Measurements from ENCODE around the gene PALM3.
A peak's percentile ranks its signal among the peaks of the same experiment; 100 is the strongest.

The PALM3 gene, protein sequence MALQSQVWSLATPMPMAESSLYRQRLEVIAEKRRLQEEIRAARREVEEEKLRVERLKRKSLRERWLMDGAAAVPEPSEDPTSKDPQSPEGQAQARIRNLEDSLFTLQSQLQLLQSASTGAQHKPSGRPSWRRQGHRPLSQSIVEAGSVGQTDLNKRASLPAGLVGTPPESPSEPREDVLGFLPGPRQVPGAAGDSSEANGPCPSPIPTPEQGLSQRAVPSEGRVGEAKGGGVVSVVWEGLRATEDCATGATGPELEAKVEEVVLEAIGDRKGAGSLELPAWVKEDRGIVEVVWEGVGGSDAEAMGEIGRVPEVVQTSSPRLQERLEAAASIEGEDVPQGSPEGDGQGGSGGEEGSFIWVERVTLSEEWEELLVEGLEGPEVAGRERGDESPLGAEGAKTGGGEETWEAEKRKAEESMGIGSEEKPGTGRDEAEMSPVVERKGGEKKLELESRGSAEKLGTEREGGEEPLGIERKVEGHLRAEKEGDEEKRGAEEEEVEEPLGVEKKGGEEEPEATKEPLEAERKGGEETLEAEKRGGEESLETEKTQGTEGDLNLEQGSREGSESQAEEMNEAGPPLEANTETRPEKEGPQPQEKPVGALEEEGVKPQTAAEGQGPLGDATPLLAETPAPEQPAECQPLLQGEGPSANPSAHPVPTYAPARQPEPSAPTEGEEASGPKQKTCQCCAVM

GRCh38 chr19:14061751-14062557 is at the start of gene PALM3:
PALM3 (minus strand) TSS chr19:14062076; CDS start chr19:14061980, 96 bp downstream.
- DNase-seq: no peak

DNA sequence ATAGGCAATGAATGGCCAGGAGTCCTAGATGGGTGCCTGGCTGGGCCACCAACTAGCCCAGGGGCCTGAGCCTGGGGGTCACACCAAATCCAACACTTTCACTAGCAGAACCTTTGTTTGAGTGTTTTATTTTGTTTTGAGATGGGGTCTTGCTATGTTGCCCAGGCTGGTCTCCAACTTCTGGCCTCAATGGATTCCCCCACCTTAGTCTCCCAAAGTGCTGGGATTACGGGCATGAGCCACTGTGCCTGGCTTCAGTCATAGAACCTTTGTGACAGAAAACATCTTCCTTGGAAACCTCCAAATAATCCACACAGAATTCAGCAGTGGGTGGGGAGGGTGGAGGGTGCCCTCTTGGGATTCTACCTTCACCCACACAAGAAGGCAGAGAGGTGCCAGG is 49.6 kb upstream of the PALM3 start:
- DNase-seq: no peak

- DNase-seq: no peak
Measured at GRCh38 chr19:14110650-14111049, 48.8 kb upstream of the PALM3 start.

- DNase-seq: no peak
Measured at GRCh38 chr19:14107581-14108461, 45.9 kb upstream of the PALM3 start.

- no peak for DNase-seq
Measured at GRCh38 chr19:14106840-14107239, 45.0 kb upstream of the PALM3 start.

DNA sequence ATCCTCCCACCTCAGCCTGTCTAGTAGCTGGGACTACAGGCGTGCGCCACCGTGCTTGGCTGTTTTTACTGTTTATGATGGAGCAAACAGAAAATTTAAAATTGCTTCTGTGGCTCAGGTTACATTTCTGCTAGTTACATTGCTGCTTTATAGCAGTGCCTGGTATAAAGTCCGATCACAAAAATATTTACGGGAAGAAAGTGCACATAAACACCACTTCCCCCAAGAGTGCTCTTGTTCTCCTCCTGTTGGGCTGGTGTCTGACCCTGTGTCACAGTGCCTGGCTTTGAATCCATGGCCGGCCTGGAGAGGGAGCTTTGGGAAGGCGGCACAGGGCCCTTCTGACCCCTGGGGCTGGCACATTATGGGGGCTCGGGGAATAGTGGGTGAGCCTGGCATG is 43.8 kb upstream of the PALM3 start:
- DNase-seq: no peak

DNA sequence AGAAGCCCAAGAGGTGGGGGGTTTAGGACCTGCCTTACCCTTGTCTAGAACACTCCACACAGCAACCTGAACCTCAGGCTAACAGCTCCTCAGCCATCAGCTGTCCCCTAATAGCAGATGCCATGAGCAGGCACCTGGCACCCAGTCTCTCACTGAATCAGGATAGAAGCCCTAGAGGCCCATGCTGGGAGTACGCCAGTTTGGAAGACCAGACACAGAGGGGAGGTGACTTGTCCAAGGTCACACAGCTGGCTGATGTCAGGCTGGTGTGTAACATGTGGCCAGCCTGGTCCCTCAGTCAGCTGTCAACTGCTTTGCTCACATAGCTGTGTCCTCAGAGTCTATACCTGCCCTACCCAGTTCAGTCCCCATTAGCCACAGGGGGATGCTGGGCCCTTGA is 41.4 kb upstream of the PALM3 start:
- DNase-seq: no peak

DNA sequence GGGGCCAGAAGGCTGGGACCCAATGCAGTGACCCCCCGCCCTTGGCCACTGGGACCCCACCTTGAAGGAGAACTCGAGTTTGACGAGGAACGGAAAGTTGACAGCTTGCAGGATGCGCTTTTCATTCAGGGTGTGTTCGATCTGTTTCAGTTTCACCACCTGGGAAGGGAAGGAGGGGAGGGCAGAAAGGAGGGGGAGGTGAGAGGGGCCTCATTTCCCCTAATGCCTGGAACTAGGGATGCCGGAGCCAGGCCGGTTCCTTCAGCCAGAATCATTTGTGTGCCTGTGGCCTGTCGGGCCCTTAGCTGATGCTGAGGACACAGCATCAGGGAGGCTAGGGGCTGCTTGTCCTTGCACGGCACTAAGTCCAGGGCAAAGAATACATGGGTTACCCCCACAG is 40.9 kb upstream of the PALM3 start:
- DNase-seq: no peak

GRCh38 chr19:14102102-14102696 is 40.3 kb upstream of the PALM3 start:
- no peak for DNase-seq

DNA sequence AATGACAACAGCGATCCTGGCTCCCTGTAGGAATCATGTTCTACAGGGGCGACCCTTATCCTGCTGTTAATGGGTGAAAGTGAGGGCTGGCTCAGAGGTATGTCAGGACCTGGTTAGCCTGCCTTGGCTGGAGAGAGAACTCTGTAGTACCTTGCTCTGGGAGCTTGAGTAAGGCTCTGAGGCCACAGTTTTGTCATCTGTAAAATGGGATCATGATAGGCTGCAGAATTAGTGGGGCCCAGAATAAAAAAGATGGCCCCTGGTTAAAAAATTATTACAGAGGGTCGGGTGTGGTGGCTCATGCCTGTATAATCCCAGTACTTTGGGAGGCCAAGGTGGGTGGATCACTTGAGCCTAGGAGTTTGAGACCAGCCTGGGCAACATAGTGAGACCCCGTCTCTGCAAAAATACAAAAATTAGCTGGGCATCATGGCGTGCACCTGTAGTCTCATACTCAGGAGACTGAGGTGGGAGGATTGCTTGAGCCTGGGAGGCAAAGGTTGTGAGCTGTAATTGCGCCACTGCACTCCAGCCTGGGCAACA is 39.2 kb upstream of the PALM3 start:
- no peak for DNase-seq

DNA sequence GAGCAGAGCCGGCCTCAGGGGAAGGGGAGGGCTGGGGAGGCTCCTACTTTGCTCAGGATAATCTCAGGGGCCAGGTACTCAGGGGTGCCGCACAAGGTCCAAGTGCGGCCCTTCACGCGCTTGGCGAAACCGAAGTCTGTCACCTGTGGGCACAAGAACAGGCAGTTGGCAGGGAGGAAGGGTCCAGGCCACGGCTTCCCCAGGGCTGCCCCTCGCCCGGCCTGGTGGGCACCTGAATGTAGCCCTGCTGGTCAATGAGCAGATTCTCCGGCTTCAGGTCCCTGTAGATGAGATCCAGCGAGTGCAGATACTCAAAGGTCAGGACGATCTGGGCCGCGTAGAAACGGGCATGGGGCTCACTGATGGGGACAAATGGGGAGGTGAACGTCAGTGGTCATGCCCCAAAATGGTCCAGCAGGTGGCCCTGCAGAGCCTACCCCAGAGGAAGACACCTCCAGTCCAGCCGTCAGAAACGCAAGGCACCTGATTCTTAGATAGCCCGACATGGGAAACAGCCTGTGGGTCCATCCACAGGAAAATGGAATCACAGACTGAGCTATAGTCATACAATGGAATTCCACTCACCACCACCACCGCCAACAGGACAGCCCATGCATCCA is 35.8 kb upstream of the PALM3 start:
- no peak for DNase-seq

- no peak for DNase-seq
Measured at GRCh38 chr19:14096272-14096992, 34.6 kb upstream of the PALM3 start.

DNA sequence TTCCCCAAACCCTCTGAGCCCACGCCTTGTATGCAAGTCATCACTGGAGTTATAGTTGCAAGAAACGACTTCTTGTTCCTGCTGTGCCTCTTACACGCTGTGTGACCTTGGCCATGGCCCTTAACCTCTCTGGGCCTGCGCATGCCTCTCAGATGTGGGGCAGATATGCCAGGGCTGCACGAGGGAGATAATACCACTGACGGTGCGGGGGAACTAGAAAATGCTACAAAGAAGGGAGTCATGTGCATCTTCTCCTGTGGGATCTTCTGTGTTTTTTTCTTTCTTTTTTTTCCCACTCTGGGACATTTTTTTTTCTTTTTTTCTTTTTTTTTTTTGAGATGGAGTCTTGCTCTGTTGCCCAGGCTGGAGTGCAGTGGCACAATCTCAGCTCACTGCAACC is 33.0 kb upstream of the PALM3 start:
- no peak for DNase-seq

- no peak for DNase-seq
Measured at GRCh38 chr19:14093117-14093823, 31.4 kb upstream of the PALM3 start.

GRCh38 chr19:14091813-14092462 is 30.1 kb upstream of the PALM3 start:
- no peak for DNase-seq

- peak; percentile 74 for DNase-seq
Measured at GRCh38 chr19:14091081-14091812, 29.4 kb upstream of the PALM3 start.

- peak; percentile 77 for DNase-seq
Measured at GRCh38 chr19:14090509-14091080, 28.7 kb upstream of the PALM3 start, which contains the start of gene SAMD1. SAMD1 (minus strand) TSS chr19:14090751.
